IPS-NIHi7 (cell line): ENCODE measurements around the gene KCTD7.
"Not testable (repeated sequence)": the region's sequence is repeated elsewhere in the genome, so short reads cannot be mapped to it uniquely, and the experiment has no call there.

Experiments used
- DNase-seq: peaks from one replicate; pipeline ENCODE4 v3.0.0; 2012; ENCODE audit warnings: mixed read lengths; ENCODE audit errors: extremely low spot score

KCTD7 gene

DNA sequence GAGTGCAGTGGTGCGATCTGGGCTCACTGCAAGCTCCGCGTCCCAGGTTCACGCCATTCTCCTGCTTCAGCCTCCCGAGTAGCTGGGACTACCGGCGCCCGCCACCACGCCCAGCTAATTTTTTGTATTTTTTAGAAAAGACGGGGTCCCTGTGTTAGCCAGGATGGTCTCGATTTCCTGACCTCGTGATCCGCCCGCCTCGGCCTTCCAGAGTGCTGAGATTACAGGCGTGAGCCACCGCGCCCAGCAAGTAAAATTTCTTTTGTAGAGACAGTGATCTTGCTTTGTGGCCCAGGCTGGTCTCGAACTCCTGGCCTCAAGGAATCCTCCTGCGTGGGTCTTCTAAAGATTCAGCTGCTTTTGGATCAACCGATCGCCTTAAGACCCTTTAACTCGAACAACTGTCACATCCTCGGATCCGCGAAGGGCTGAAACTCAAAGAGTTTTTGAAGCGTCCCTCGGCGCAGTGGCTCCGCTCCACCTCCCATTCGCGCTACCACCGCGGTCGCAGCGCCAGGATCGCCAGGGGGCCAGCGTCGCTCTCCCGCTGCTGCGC is 25.1 kb downstream of the KCTD7 start:
- DNase-seq = not testable (repeated sequence)

GRCh38 chr7:66654275-66655112 is 25.8 kb downstream of the KCTD7 start:
- DNase-seq = peak; percentile 97

DNA sequence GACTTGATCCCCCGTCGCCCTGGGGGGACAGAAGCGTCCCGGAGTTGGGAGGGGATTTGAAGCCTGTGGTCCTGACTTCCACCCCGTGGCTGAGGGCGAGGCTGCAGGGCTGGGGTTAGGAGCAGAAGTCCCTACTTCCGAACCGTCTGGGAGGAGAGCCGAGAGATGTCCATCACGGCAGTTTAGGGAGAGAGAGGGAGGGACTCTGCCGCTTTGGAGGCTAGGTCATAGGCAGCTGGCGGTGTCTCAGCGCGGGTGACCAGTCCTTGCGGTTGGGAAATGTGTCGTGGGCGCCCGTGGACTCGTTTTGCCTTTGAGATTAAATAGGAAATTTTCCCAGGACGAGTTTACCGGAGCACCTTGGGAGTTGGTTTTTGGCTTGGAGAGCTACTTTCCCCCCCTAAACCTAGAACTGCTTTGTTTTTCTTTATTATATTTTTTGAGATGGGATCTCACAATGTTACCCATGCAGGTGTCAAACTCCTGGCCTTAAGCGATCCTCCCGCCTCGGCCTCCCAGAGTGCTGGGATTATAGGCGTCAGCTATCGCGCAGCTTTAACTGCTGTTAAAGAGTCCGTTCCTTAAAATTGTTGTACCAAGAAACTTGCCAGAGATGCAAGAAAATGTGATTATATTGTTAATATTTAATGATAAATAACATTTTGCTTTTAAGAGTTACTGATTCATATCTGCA is 26.6 kb downstream of the KCTD7 start:
- DNase-seq = not testable (repeated sequence)

DNA sequence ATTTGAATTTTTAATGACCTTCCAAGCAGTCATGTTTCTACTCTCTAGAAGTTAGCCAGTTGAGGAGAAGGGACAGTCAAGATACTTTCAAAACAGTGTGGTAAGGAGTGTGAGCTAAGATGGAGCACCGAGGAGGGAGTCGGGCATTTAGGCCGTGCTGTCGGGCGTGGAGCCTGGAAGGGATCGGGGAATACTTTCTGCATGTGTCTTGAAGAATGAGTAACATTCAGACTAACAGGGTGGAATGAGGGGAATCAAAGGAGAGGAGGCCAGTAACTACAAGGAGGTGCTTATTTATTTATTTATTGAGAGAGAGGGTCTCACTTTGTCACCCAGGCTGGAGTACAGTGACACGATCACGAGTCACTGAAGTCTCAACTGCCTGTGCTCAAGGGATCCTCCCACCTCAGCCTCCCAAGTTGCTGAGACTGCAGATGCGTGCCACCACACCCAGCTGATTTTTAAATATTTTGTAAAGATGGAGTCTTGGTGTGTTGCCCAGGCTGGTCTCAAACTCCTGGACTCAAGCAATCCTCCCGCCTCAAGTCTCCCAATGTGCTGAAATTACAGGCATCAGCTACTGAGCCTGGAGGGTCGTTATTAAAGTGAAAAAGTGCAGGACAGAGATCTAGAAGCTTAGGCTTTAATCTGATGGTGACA is 27.3 kb downstream of the KCTD7 start:
- not testable (repeated sequence) for DNase-seq

DNA sequence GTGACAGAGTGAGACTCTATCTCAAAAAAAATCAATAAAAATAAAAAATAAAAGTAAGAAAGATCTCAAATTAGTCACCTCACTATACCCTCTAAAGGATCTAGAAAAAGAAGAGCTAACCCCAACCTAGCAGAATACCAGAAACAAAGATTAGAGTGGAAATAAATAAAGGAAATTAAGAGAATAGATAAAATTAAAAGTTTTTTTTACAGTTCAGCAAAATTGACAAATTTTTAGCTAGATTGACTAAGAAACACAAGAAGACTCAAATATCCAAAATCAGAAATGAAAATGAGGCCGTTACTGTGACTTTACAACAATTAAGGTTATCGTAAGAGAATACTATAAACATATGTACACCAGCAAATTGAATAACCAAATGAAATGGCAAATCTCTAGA is 29.1 kb downstream of the KCTD7 start:
- DNase-seq = no peak

DNA sequence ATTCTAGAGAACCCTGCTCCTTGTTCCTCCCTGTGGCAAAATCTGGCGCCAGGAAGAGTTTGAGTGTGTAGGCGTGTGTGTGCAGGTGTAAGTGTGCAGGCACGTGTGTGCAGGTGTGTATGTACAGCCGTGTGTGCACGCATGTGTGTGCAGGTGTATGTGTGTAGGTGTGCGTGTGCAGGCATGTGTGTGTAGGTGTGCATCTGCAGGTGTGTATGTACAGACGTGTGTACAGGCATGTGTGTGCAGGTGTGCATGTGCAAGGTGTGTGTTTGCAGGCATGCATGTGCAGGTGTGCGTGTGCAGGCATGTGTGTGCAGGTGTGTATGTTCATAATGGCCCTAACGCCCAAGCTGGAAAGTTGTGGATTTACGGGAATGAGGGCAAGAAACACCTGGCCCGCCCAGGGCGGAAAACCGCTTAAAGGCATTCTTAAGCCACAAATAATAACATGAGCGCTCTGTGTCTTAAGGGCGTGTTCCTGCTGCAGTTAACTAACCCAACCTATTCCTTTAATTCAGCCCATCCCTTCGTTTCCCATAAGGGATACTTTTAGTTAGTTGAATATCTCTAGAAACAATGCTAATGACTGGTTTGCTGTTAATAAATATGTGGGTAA is 34.1 kb downstream of the KCTD7 start:
- DNase-seq = no peak

- no peak for DNase-seq
Observed at GRCh38 chr7:66664590-66665293, 36.1 kb downstream of the KCTD7 start.

GRCh38 chr7:66666313-66666952 is 37.8 kb downstream of the KCTD7 start:
- DNase-seq = no peak

DNA sequence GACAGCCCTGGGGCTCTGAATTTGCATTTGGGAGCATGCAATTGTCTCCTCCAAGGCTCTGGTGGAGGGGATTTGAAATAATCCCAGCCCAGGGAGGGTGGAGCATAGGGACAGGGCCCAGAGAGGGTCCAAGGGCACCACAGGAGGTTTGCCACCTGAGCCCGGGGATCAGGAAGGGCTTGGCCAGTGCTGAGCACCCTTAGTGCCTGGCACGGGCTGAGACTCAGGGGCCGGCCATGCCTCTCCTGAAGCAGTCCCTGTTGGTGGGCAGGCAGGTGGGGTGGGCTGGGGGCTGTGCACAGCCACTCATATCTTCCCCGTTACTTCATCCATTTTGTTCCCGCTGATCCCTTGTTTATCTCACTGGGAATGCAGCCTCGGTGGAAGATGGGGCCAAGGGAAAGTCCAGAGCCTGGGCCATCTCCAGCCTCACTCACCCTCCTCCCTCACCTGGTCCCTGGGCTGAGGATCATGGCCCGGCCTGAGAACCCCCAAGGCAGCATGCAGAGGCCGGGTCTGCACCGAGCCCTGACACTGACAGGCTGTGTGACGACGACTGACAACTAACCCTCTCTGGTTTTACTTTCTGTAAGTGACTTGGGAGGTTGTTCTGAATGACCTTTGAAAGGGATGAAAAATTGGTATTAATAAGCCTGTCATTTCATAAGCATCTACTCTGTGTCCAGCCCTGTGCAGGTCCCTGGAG is 38.5 kb downstream of the KCTD7 start:
- DNase-seq = no peak

- DNase-seq = no peak
Observed at GRCh38 chr7:66668112-66668511, 39.4 kb downstream of the KCTD7 start.

DNA sequence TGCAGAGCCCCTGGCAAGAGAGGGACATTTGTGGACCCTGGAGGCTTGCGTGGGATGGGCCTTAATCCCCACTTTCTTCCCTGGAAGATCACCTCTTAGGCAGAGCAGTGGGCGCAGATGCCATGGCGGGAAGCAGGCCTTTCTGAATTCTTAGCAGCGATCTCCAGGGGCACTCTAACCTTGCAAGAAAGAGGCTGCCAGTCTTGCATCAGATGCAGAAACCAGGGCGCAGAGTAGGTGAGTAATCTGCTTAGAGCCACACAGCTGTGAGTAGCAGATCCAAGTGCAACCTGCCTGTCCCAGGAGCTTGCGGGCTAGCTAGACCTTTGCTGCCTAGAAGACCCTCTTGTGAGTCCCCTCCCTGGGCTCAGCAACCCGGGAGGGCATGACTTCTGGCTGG is 40.0 kb downstream of the KCTD7 start:
- no peak for DNase-seq

DNA sequence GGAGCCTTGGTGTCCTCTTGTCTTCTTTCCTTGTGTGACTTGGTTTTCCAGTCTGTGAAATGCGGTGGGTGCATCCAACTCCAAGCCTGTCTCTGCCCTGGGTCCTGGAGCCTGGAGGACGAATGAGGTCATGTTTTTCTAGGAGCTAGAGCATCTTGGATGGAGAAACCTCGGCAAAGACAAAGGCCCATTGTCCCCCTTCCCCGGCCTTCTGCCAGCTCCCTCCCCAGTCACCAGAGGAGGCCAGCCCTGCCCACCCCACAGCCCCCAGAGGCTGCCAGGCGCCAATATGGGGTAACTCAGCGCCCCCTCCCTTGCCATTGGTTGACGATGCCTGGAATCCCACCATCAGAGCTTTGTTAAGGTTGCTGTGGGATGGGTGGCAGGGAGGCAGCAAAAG is 40.4 kb downstream of the KCTD7 start:
- DNase-seq = no peak

GRCh38 chr7:66669496-66669895 is 40.8 kb downstream of the KCTD7 start:
- no peak for DNase-seq

GRCh38 chr7:66671034-66671433 is 42.4 kb downstream of the KCTD7 start:
- no peak for DNase-seq

DNA sequence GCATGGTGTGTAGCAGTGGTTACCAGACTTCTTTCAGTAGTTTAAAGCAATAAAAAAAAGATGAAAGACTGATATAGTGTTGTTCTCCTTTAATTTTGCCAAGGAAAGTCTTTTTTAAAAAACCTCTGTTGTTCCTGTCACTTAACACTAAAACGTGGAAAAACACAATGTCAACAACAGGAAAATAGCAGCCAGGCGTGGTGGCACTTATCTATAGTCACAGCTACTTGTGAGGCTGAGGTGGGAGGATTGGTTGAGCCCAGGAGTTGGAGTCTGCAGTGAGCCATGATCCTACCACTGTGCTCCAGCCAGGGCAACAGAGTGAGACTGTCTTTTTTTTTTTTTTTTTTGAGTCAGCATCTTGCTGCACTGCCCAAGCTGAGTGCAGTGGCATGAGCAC is 42.8 kb downstream of the KCTD7 start:
- DNase-seq = not testable (repeated sequence)

DNA sequence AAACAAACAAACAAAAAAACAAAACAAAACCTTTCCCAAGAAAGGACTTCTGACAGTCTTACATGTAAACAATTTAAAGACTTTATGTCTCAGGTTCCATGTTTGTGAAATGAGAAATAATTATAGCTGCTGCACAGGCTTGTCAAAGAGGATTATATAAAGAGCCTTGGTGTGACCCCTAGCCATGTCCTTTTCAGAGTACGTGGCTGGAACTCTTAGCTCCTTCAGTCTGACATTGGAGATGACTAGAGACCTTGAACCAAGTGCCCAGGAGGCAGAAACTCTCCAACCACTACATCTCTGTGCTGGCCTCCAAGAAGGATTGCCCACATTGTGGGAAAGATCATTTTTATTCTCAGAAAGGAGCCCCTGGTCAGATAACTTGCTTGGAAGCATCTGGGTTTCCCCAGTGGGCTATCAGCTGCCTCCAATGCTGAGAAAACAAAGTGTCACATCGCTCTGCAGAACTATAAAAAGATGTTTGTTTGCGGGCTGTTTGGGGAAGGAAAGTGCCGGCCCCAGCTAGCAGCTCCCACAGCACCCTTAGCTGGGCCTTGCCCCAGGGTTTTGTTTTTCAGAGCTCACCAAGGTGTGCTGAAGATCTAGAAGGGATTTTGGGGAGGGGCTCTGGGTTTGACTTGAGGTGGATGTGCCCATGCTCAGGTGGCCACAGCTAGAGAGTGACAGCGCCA is 43.9 kb downstream of the KCTD7 start:
- not testable (repeated sequence) for DNase-seq

- not testable (repeated sequence) for DNase-seq
Observed at GRCh38 chr7:66673124-66673640, 44.5 kb downstream of the KCTD7 start.

DNA sequence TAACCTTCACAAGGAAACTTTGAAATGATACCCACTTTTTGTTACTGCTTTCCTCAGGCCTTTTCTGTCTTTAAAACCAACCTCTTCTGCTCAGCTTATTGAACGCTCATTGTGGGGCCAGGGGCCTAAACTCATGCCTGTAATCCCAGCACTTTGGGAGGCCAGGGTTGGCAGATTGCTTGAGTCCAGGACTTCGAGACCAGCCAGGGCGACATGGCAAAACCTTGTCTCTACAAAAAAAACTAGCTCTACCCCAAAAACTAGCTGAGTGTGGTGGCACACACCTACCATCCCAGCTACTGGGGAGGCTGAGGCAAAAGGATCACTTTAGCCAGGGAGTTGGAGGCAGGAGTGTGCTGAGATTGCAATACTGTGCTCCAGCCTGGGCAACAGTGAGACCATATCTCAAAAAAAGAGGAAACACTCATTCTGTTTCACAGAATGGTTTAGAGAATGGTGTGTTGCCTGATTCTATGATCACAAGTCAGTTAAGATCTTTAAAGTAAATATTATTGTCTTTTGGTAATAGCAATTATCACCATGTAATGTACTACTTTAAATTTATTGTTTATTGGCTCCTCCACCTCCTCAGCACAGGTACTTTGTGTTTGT is 51.1 kb downstream of the KCTD7 start:
- no peak for DNase-seq
